H1 (cell line): ENCODE results near the gene KIF20A. TPM values are rescaled to one million over a fixed set of nuclear protein-coding genes. Genes with fewer than 3 reads are reported as not detected.

Experiments
- CTBP2 ChIP-seq: IDR thresholded peaks from 2 replicates; pipeline ENCODE4 v1.7.0; 2011; ENCODE audit warnings: borderline replicate concordance, mild to moderate bottlenecking, moderate library complexity, mixed read lengths, low read length; ENCODE audit not compliant: insufficient read depth, insufficient read length
- HDAC2 ChIP-seq, 2 experiments: fragments of 300-600 bp in 1 of 2; sonication (generic) in 1 of 2; IDR thresholded peaks; 2 replicates each; pipeline ENCODE4 v1.6.1; 2011 to 2012; ENCODE audit warnings: low read depth in 2 of 2, low read length in 2 of 2, mild to moderate bottlenecking in 2 of 2, moderate library complexity in 2 of 2, borderline replicate concordance in 1 of 2, inconsistent platforms in 1 of 2
- HDAC6 ChIP-seq: IDR thresholded peaks from one replicate; pipeline ENCODE4 v1.7.1; 2012; ENCODE audit warnings: low read depth, mild to moderate bottlenecking, inconsistent platforms, low read length, moderate library complexity
- SP2 ChIP-seq: IDR thresholded peaks from 2 replicates; pipeline ENCODE4 v1.6.1; 2012; ENCODE audit warnings: mild to moderate bottlenecking, low read length, inconsistent platforms
- polyA plus RNA-seq, 7 experiments: library from polyadenylated mRNA; depleted of rRNA in 3 of 7; stranded (reverse) in 5 of 7; unstranded in 2 of 7; fragments of >200 nt in 5 of 7; fragments of 200-250 nt in 2 of 7; gene quantifications; 1 replicate in 5 of 7; 2 replicates in 1 of 7; 4 replicates in 1 of 7; pipeline versions ENCODE4 v1.2.1 to v1.2.3, GENCODE V29; 2011 to 2013; ENCODE audit warnings: missing spikeins in 2 of 7, mixed read lengths in 2 of 7
- total RNA-seq: library from RNA; stranded (reverse); fragmentation: NEBNext Ultra II Directional; extraction: Animal tissue kit (Norgen Biotek cat#: 25700); gene quantifications from 2 replicates; pipeline ENCODE4 v1.2.1, GENCODE V29; 2021

KIF20A gene
- total and polyA plus RNA-seq, 2 of the 8 experiments (the other 6 are each of a cell fraction or from before 2014, with no cell fraction given), result 33.3 to 67.1 TPM

GRCh38 chr5:138224712-138225111, 45.8 kb downstream of the KIF20A start (continued):
- TF ChIP-seq HDAC6 (no peak), CTBP2 (no peak), HDAC2 (IDR thresholded peaks at IDR 0.05; ENCODE audit: borderline replicate concordance in 1 of 2, low read depth in 2 of 2, low read length in 2 of 2) (no peak), SP2 (no peak)
